Esophagus squamous epithelium (tissue), 4 donors: ENCODE measurements around the gene SULT2B1.

Experiments
- POLR2A ChIP-seq, 4 donors: fragments of 450-650 bp; IDR thresholded peaks; one replicate each; pipeline ENCODE4 v1.6.1; 2017; ENCODE audit warnings: antibody characterized with exemption in 4 of 4, mild to moderate bottlenecking in 4 of 4, moderate library complexity in 3 of 4
- TF ChIP-seq, protein P1 (sequence below), 6 experiments: fragments of 450-650 bp in 4 of 6; fragments of 200-600 bp in 2 of 6; sonication (generic) in 2 of 6; IDR thresholded peaks; one replicate each; pipeline ENCODE4 v1.5.1; 2016 to 2019; ENCODE audit warnings: antibody characterized with exemption in 6 of 6, mild to moderate bottlenecking in 4 of 6, moderate library complexity in 4 of 6

DNA sequence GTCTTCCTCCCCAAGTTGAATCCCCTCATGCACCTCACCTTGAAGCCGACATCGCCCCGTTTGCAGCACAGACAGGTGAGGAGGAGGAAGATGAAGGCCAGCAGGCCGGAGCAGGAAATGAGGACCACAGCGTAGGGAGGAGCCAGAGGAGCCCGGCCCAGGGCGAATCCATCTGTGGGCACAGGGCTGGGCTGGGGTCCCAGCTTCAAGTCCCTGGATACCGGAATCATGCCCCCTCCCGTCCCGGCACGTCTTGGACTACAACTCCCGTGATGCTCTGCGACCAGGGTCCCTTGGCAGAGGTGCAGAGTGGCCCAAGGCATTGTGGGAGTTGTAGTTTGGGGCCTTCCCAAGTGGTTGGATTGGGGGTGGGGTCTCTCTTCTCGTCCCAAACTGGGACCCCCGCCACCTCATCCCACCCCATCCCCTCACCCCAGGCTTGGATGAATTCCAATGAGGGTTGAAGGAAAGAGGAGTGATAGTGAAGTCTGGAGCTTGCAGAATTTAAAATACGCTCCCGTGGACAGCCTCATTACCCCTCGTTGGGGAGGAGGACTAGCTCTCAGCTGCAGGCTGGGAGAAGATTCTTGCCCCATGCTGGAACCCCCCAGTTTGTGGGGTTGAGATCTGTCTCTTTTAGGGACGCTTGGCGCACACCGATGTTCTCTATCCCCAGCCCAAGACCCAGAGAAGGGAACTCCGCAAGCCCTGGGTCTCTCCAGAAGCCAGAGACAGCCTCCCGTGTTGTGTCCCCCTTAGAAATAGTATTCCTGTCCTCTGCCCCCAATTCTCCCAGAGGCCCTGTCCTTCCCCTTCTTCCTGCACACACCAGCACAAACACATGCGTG is 41.3 kb upstream of the SULT2B1 start:
- TF ChIP-seq, protein P1, sequence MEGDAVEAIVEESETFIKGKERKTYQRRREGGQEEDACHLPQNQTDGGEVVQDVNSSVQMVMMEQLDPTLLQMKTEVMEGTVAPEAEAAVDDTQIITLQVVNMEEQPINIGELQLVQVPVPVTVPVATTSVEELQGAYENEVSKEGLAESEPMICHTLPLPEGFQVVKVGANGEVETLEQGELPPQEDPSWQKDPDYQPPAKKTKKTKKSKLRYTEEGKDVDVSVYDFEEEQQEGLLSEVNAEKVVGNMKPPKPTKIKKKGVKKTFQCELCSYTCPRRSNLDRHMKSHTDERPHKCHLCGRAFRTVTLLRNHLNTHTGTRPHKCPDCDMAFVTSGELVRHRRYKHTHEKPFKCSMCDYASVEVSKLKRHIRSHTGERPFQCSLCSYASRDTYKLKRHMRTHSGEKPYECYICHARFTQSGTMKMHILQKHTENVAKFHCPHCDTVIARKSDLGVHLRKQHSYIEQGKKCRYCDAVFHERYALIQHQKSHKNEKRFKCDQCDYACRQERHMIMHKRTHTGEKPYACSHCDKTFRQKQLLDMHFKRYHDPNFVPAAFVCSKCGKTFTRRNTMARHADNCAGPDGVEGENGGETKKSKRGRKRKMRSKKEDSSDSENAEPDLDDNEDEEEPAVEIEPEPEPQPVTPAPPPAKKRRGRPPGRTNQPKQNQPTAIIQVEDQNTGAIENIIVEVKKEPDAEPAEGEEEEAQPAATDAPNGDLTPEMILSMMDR (IDR thresholded peaks at IDR 0.05): no peak
- no peak for TF ChIP-seq POLR2A (IDR thresholded peaks at IDR 0.05)
